A549 (cell line): Measurements from ENCODE around the gene NEK4. TPM values are rescaled to one million over a fixed set of nuclear protein-coding genes. Genes with fewer than 3 reads are reported as not detected.

ENCODE experiments used
- ATAC-seq, 2 experiments: fragments of 200-7000 bp in 1 of 2; fragments of >200 bp in 1 of 2; cut with Nextera tagmentation in 1 of 2; cut with Tn5 transposase in 1 of 2; 3 replicates each; pipeline versions ENCODE4 v1.8.0 to v1.9.1; 2018 to 2020; ENCODE audit warnings: mild to moderate bottlenecking in 1 of 2, moderate library complexity in 1 of 2
- CTCF ChIA-PET: fragments of 300-600 bp; sonication (Branson Sonifier 250); formaldehyde crosslinking; extraction: SDS; loops from one replicate; lab custom pipeline; 2021; ENCODE audit warnings: antibody characterized with exemption, inconsistent platforms; lab: Yijun Ruan, JAX
- POLR2A ChIA-PET: fragments of 350-600 bp; formaldehyde crosslinking; extraction: SDS; loops from one replicate; lab custom pipeline; 2021; ENCODE audit warnings: antibody characterized with exemption, inconsistent platforms; lab: Yijun Ruan, JAX
- DNase-seq, 2 experiments: peaks; one replicate each; pipeline versions ENCODE4 v3.0.0 to v3.0.0-alpha.2; 2011 to 2016; ENCODE audit warnings: low read depth in 1 of 2, low spot score in 1 of 2
- FAIRE-seq: peaks from 2 replicates; lab custom pipeline; 2011; peaks lifted over from hg19 to GRCh38; lab: Jason Lieb, UNC
- H3K27ac ChIP-seq, 2 experiments: fragments of >200 bp; sonication (Bioruptor Twin); formaldehyde crosslinking; 3 replicates each; pipeline ENCODE4 v1.5.1; 2016 to 2017
- H3K4me1 ChIP-seq: fragments of >200 bp; sonication (Bioruptor Twin); formaldehyde crosslinking; 3 replicates; pipeline ENCODE4 v1.6.1; 2016
- H3K4me2 ChIP-seq: fragments of >200 bp; sonication (Bioruptor Twin); formaldehyde crosslinking; 3 replicates; pipeline ENCODE4 v1.6.1; 2016
- H3K4me3 ChIP-seq: fragments of >200 bp; sonication (Bioruptor Twin); formaldehyde crosslinking; 3 replicates; pipeline ENCODE4 v1.5.1; 2016
- H3K9me3 ChIP-seq: fragments of >200 bp; sonication (Bioruptor Twin); formaldehyde crosslinking; 3 replicates; pipeline ENCODE4 v1.6.1; 2016
- EHF ChIP-seq: fragments of 250-450 bp; sonication (Bioruptor Pico); IDR thresholded peaks from 2 replicates; pipeline ENCODE4 v1.5.0; 2020; ENCODE audit warnings: mild to moderate bottlenecking
- EHMT2 ChIP-seq: fragments of 200-600 bp; sonication (generic); IDR thresholded peaks from 2 replicates; pipeline ENCODE4 v1.6.1; 2016; ENCODE audit warnings: antibody characterized with exemption, low read depth, mild to moderate bottlenecking, moderate library complexity
- GATA3 ChIP-seq: IDR thresholded peaks from 2 replicates; pipeline ENCODE4 v1.6.1; 2012; ENCODE audit warnings: borderline replicate concordance
- JUNB ChIP-seq: fragments of >200 bp; sonication (Bioruptor Twin); formaldehyde crosslinking; IDR thresholded peaks from 2 replicates; pipeline ENCODE4 v1.6.1; 2016
- MYC ChIP-seq: IDR thresholded peaks from 2 replicates; pipeline ENCODE4 v1.6.1; 2012; ENCODE audit warnings: mild to moderate bottlenecking, inconsistent platforms, low read length, improper control_type of control experiment, borderline replicate concordance
- NPAS2 ChIP-seq: fragments of 250-450 bp; sonication (Bioruptor Pico); IDR thresholded peaks from 2 replicates; pipeline ENCODE4 v1.8.0; 2022; ENCODE audit warnings: mild to moderate bottlenecking, moderate library complexity, borderline replicate concordance
- RARB ChIP-seq: fragments of 250-450 bp; sonication (Bioruptor Pico); IDR thresholded peaks from 2 replicates; pipeline ENCODE4 v1.8.0; 2021; ENCODE audit warnings: mild to moderate bottlenecking, moderate library complexity
- RFX5 ChIP-seq: fragments of 450-650 bp; IDR thresholded peaks from 2 replicates; pipeline ENCODE4 v1.7.1; 2014; ENCODE audit warnings: antibody characterized with exemption, mild to moderate bottlenecking, moderate library complexity
- SREBF2 ChIP-seq: fragments of 450-650 bp; IDR thresholded peaks from 2 replicates; pipeline ENCODE4 v1.6.1; 2014; ENCODE audit warnings: mild to moderate bottlenecking, moderate library complexity
- TP53 ChIP-seq: fragments of 250-450 bp; sonication (Bioruptor Pico); IDR thresholded peaks from 2 replicates; pipeline ENCODE4 v1.5.0; 2021; ENCODE audit warnings: mild to moderate bottlenecking, moderate library complexity
- ZFP36 ChIP-seq: fragments of 450-650 bp; IDR thresholded peaks from 2 replicates; pipeline ENCODE4 v1.6.1; 2014; ENCODE audit warnings: borderline replicate concordance; ENCODE audit not compliant: partially characterized antibody
- ZNF302 ChIP-seq: fragments of 250-450 bp; sonication (Bioruptor Pico); IDR thresholded peaks from 2 replicates; pipeline ENCODE4 v1.9.0; 2021; ENCODE audit warnings: inconsistent platforms, mild to moderate bottlenecking, moderate library complexity
- WGBS: methylation state at CpG from one replicate; pipeline ENCODE4 v1.1.6; 2017; ENCODE audit errors: missing lambda C conversion rate; 5-methylcytosine and 5-hydroxymethylcytosine counted together
- polyA plus RNA-seq, 4 experiments: library from polyadenylated mRNA; depleted of rRNA in 3 of 4; stranded (reverse); fragments of >200 nt; fragmentation: RNase III in 1 of 4; extraction: RNeasy Plus Mini Kit Qiagen cat#74134 plus additional on column Dnase treatment in 1 of 4; gene quantifications; 2 replicates in 3 of 4; 3 replicates in 1 of 4; pipeline ENCODE4 v1.2.3, GENCODE V29; 2011 to 2017
- TF ChIP-seq, protein P1 (sequence below): fragments of >200 bp; sonication (Bioruptor Twin); formaldehyde crosslinking; IDR thresholded peaks from 3 replicates; pipeline ENCODE4 v1.6.1; 2016
- TF ChIP-seq, protein P2 (sequence below): IDR thresholded peaks from 2 replicates; pipeline ENCODE4 v1.6.1; 2012; ENCODE audit warnings: low read depth, borderline replicate concordance
- TF ChIP-seq, protein P3 (sequence below): fragments of 200-600 bp; sonication (generic); IDR thresholded peaks from 2 replicates; pipeline ENCODE4 v1.6.1; 2016; ENCODE audit warnings: antibody characterized with exemption, mild to moderate bottlenecking, moderate library complexity
- TF ChIP-seq, protein P4 (sequence below): fragments of 250-450 bp; sonication (Bioruptor Pico); IDR thresholded peaks from 2 replicates; pipeline ENCODE4 v1.5.0; 2020; ENCODE audit warnings: low read depth, mild to moderate bottlenecking, moderate library complexity

NEK4 gene
- polyA plus RNA-seq, 2 of the 4 experiments (the other 2 are of a cell fraction) = 12.1 to 19.4 TPM

DNA sequence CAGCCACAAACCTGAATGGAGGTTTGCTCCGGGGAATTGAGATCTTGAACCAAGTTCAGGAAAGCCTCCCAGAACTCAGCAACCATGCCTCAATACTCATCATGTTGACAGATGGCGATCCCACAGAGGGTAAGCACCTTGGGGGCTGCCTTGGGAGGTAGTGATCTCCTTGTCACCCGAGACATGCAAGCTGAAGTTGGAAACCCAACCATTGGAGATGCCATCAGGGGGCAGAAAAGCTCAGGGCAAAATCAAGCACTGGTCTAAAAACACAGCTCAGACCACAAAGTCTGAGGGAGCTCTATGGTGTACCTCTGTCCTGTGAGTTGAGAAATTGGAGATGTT lies 12.4 kb upstream of the NEK4 start:
- CTCF ChIA-PET = interaction anchor here (0.7 to 1.3 kb wide), 2 partner anchors 9 to 15 kb away, joined by 3 to 7 read pairs; no protein-coding TSS in a partner anchor
- H3K4me3 ChIP-seq = no peak overlapping the region
- DNase-seq (no peak), FAIRE-seq (no peak), ATAC-seq (no peak; a peak in 1 of 6 replicates)
- H3K9me3 ChIP-seq = no peaks in the 10 kb centered on the region
- H3K4me1 ChIP-seq = no peaks in the 10 kb centered on the region
- 83% methylated on average over 1 of the region's 3 CpGs for WGBS
- TF ChIP-seq, protein P1, sequence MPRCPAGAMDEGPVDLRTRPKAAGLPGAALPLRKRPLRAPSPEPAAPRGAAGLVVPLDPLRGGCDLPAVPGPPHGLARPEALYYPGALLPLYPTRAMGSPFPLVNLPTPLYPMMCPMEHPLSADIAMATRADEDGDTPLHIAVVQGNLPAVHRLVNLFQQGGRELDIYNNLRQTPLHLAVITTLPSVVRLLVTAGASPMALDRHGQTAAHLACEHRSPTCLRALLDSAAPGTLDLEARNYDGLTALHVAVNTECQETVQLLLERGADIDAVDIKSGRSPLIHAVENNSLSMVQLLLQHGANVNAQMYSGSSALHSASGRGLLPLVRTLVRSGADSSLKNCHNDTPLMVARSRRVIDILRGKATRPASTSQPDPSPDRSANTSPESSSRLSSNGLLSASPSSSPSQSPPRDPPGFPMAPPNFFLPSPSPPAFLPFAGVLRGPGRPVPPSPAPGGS = no peak
- no peak for TF ChIP-seq GATA3
- TF ChIP-seq JUNB = no peak
- TF ChIP-seq MYC = no peak
- TF ChIP-seq ZFP36 = no peak
- TF ChIP-seq SREBF2 = no peak
- TF ChIP-seq, protein P2, sequence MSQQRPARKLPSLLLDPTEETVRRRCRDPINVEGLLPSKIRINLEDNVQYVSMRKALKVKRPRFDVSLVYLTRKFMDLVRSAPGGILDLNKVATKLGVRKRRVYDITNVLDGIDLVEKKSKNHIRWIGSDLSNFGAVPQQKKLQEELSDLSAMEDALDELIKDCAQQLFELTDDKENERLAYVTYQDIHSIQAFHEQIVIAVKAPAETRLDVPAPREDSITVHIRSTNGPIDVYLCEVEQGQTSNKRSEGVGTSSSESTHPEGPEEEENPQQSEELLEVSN = no peak
- no peak for TF ChIP-seq TP53 (CRISPR knock-in tag)
- no peak for TF ChIP-seq ZNF302 (CRISPR knock-in tag)
- no peak overlapping the region for H3K4me2 ChIP-seq
- POLR2A ChIA-PET = no interaction called here
- no peak overlapping the region for H3K27ac ChIP-seq

DNA sequence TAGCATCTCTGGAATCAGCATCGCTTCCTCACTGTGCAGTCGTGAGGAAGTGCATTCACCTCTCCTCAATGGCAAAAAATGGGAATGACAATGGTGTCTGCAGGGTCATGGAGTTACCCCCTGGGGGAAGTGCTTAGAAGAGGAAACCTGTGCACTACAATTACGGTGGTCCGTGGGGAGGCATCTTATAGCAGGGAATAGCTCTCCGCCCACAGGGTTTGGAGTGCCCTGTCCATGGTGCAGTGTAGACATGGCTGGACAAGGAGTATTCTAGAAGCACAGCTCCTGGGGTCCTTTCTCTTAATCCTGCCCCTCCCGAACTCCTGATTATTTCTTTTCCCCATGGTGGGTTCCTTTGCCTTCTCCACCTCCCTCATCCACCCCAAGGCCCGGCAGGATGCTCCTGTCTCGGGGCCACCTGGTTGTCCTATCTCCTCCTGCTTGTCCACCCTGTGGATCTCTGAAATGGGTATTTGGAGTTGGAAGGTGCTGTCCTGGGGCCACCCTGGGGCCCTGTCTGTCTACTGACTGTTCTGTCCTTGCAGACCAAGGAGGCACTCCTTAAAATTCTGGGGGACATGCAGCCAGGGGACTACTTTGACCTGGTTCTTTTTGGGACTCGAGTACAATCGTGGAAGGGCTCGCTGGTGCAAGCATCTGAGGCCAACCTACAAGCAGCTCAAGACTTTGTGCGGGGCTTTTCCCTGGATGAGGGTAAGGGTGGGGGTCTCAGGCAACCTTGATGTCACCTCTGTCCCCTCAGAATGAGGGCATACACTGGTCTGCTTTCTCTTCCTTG lies 11.9 kb upstream of the NEK4 start:
- no peak for ATAC-seq
- DNase-seq = no peak
- no peak overlapping the region for H3K27ac ChIP-seq
- no peak overlapping the region for H3K4me2 ChIP-seq
- no peak for TF ChIP-seq EHF (CRISPR knock-in tag)
- TF ChIP-seq, protein P1 = no peak
- TF ChIP-seq EHMT2 = no peak
- TF ChIP-seq RFX5 = no peak
- no peak for TF ChIP-seq NPAS2
- TF ChIP-seq, protein P3, sequence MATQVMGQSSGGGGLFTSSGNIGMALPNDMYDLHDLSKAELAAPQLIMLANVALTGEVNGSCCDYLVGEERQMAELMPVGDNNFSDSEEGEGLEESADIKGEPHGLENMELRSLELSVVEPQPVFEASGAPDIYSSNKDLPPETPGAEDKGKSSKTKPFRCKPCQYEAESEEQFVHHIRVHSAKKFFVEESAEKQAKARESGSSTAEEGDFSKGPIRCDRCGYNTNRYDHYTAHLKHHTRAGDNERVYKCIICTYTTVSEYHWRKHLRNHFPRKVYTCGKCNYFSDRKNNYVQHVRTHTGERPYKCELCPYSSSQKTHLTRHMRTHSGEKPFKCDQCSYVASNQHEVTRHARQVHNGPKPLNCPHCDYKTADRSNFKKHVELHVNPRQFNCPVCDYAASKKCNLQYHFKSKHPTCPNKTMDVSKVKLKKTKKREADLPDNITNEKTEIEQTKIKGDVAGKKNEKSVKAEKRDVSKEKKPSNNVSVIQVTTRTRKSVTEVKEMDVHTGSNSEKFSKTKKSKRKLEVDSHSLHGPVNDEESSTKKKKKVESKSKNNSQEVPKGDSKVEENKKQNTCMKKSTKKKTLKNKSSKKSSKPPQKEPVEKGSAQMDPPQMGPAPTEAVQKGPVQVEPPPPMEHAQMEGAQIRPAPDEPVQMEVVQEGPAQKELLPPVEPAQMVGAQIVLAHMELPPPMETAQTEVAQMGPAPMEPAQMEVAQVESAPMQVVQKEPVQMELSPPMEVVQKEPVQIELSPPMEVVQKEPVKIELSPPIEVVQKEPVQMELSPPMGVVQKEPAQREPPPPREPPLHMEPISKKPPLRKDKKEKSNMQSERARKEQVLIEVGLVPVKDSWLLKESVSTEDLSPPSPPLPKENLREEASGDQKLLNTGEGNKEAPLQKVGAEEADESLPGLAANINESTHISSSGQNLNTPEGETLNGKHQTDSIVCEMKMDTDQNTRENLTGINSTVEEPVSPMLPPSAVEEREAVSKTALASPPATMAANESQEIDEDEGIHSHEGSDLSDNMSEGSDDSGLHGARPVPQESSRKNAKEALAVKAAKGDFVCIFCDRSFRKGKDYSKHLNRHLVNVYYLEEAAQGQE = no peak
- TF ChIP-seq, protein P4, sequence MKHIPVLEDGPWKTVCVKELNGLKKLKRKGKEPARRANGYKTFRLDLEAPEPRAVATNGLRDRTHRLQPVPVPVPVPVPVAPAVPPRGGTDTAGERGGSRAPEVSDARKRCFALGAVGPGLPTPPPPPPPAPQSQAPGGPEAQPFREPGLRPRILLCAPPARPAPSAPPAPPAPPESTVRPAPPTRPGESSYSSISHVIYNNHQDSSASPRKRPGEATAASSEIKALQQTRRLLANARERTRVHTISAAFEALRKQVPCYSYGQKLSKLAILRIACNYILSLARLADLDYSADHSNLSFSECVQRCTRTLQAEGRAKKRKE = no peak
- TF ChIP-seq RARB (CRISPR knock-in tag) = no peak
- TF ChIP-seq ZNF302 (CRISPR knock-in tag) = no peak
- no peak for TF ChIP-seq GATA3
- FAIRE-seq = no peak
- POLR2A ChIA-PET = no interaction called here
- no peaks in the 10 kb centered on the region for H3K4me1 ChIP-seq
- CTCF ChIA-PET = interaction anchor here (1.3 kb wide), 1 partner anchor 10 kb away, joined by 7 read pairs; no protein-coding TSS in a partner anchor
- H3K9me3 ChIP-seq = no peaks in the 10 kb centered on the region
- WGBS = 20% methylated on average over 11 of the region's 12 CpGs
- no peak overlapping the region for H3K4me3 ChIP-seq
